GM19238 (cell line): ENCODE results near the gene SLIT2.

ENCODE experiments used
- DNase-seq: peaks from one replicate; pipeline ENCODE4 v3.0.0; 2011; ENCODE audit warnings: low spot score; ENCODE audit not compliant: insufficient read length

Gene SLIT2, protein sequence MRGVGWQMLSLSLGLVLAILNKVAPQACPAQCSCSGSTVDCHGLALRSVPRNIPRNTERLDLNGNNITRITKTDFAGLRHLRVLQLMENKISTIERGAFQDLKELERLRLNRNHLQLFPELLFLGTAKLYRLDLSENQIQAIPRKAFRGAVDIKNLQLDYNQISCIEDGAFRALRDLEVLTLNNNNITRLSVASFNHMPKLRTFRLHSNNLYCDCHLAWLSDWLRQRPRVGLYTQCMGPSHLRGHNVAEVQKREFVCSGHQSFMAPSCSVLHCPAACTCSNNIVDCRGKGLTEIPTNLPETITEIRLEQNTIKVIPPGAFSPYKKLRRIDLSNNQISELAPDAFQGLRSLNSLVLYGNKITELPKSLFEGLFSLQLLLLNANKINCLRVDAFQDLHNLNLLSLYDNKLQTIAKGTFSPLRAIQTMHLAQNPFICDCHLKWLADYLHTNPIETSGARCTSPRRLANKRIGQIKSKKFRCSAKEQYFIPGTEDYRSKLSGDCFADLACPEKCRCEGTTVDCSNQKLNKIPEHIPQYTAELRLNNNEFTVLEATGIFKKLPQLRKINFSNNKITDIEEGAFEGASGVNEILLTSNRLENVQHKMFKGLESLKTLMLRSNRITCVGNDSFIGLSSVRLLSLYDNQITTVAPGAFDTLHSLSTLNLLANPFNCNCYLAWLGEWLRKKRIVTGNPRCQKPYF (N-terminal part only)

DNA sequence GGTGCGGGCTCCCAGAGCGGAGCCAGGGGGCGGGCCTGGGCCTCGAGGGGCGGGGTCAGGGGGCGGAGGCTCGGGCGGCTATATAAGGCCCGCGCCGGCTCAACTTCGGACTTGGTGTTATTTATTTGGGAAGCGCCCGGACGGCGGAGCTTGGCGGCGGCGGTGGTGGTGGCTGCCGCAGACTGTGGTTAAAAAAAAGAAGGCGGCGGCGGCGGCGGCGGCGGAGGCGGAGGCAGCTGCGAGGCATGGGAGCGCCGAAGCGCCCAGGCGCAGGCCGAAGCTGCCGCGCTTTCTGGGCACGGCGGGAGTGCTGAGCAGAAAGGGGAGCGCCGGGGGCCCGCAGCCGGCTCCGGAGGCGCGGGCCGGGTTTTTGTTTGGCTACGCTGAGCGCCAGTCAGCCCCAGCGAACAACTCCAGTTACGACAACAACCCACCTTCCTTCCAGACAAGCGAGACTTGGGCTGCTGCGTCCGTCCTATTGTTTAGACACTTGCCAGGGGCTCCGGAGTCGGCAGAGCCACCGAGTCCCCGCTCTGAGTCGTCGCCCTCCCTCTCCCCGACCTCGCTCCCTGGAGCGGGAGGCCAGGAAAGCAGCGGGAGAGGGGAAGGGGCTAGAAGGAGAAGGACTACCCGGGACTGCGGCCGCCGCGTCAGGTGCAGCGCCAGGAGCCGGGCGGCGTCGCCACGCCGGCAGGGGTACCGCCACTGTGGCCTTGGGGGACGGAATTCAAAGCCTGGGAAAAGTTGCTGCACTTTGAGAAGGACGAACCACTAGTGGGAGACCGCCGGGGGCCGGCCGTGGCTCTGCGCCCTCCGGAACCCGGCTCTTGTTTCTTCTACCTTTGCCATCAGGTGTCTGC is at the start of gene SLIT2:
Gene SLIT2, plus strand, starts transcription at position 110 of the 860 bp plus-strand sequence. CDS start 1,911 bp downstream, outside the sequence.
- no peak for DNase-seq

DNA sequence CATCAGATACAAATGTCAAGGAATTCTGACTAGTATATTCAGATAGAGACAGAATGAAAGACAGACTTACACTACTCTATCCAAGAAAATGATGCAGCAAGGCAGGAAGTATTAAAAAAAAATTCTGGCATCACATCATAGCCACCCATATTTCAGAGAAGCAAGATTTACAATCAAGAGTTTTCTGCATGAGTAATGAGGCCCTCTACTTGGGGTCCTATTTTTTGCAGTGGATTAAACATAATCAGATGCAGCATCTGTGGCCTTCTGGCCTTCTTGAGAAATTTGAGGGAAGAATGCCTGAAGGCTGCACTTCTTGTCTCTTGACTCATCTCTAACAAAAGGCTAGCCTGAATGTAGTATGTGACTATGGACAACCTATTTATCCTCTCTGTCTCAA is 48.2 kb upstream of the SLIT2 start:
- no peak for DNase-seq

DNA sequence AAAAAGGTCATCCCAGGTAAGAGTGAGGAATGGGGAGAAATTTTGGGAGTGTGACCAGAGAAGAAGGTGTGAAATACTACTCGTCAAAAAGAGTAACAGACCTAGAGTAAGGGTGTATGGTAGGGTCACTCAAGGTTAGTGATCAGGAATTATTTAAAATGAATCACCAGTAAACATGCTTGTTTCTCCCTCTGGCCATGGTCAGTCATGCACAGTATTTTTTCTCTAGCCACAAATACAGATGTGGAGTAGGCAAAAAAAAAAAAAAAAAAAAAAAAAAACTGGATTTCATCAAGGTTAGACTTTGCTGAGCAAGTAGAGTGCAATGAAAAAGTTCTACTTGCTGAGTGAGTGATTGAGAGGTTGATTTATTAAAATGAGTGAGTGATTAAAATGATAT is 34.2 kb upstream of the SLIT2 start:
- DNase-seq = no peak

DNA sequence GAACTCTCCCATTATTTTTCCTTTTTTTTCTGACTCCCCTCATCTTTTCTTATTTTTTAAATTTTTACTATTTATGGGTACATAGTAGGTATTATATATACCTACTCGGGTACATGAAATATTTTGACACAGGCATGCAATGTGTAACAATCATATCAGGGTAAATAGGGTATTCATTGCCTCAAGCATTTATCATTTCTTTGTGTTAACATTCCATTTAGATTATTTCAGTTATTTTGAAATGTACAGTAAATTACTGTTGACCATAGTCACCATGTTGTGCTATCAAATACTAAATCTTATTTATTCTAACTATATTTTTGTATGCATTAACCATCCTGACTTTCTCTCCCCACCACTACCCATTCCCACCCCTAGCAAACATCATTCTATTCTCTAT is 33.8 kb upstream of the SLIT2 start:
- no peak for DNase-seq

DNA sequence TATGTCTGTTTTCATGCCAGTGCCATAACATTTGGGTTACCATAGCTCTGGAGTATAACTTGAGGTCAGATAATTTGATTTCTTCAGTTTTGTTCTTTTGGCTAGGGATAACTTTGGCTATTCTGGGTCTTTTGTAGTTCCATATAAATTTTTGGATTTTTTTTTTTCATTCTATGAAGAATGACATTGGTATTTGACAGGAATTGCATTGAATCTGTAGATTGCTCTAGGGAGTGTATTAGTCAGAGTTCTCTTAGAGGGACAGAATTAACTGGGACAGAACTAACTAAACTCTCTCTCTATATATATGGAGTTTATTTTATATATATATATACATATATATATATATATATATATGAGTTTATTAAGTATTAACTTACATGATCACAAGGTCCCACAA is 32.2 kb upstream of the SLIT2 start:
- DNase-seq = no peak

DNA sequence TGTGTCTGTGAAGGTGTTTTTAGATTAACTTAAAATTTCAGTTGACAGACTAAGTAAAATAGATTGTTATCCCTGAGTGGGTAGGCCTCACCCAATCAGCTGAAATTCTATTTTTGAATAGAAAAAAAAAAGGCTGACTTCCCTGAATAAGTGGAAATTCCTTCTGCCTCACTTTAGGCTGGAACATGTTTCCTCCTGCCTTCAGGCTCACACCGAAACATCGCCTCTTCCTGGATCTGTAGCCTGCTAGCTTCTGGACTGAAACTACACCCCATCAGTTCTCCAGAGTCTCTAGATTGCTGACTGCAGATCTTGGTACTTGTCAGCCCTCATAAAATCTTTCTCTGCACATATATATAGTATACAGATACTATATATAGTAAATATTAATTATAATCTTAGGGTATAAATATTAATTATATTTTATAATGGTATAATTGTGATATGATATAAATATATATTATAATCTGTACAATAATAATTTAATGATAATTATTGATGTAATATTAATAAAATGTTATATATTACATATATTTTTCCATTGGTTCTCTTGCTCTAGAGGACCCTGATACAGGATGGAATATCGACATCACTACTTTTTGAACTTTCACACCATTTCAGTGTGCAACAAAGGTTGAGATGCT is 13.7 kb upstream of the SLIT2 start:
- DNase-seq = no peak

DNA sequence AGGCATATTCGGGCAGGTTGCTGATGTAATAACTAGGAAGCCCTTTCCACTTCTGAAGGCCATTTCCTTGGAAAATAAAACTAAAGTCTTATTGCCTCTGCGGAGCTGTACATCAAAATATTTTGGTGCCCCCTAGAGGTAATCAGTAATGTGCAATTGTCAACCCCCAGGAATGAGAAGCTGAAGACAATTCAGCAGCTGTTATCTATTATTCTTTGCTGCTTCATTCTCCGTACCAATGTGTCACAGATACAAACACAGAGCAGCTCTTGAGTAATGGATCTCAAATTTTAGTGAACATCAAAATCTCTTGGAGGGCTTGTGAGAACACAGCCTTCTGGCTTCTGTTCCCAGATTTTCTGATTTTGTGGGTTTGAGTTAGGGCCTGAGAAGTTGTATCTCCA is 3.5 kb upstream of the SLIT2 start:
- no peak for DNase-seq

DNA sequence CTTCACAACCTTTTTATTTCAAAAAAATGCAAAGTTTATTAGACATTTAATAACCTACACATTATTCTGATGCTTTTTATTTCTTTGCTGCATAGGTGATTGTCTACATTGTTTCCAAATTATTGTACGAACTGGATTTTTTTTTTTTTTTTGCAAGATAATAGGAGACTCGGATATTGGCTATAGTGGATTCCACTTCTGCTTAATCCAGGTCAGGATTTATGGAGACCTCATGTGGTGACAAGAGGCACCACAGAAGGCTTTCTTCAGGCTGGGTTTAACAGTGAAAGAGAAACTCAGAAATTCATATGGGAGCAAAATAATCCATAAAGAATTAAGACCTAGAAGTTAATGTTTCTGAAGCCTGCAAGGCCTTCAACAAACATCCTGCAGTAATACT is 2.4 kb upstream of the SLIT2 start:
- DNase-seq = no peak

DNA sequence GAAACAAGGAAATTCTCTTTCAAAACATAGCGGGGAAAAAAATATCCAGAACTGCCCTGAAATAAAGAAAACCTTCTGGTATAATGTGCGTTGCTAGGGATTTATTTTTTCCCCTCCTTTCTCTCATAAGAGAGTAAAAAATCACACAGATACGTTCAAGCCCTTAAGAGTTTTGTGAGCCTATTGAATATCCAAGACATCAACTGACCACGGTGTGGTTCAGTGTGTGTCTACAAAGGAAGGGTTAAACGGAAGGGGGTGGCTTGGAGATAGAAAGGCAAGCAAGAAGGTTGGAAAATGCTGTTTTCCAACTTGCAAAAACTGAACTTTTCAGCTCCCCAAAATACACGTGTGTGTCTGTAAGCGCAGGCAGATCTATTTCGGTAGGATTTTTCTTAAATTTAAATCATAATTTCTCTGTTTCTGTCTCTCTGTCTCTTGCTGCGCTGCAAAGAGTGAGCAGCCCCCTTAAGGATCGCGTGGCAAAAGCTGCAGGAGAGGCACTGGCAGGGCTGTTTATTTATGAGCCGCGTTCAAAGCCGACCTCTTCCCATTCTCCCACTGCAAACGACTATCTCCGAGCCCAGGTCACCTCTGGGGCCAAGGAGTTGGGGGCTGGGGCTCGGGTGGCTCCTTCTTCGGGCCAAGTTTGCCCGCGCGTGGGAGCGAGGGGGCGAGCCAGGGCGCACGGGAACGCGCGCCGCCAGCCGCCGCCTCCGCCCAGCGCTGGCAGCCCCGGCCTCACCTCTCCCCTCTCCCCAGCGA is 492 bp upstream of the SLIT2 start:
- no peak for DNase-seq

DNA sequence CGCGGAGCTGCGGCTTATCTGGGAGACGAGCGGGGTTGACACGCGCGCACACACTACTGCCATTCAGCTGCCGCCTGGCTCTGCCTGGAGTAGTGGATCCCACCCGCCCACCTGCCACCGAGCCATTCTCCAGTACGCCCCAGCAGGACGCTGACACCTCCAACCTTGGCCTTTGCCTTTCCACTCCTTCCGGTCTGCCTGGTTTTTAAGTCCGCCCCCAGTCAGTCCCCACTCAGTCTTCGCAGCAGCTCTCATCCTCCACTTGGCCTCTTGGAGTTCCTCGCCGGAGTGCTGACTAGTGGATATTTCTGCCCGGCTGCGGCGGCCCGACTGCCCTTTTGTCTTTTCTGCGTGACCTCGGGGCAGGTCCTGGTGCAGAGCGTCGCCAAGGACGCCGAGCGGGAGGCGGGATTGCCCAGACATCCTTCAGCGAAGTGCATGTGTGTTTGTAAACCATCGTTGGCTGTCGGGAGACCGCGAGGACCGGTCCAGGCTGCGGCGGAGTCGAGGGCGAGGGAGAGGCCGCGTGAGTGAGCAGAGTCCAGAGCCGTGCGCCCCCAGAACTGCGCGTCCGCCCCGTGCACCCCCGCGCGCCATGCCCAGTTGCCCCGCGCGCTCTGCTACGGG is 1.1 kb downstream of the SLIT2 start:
- no peak for DNase-seq

DNA sequence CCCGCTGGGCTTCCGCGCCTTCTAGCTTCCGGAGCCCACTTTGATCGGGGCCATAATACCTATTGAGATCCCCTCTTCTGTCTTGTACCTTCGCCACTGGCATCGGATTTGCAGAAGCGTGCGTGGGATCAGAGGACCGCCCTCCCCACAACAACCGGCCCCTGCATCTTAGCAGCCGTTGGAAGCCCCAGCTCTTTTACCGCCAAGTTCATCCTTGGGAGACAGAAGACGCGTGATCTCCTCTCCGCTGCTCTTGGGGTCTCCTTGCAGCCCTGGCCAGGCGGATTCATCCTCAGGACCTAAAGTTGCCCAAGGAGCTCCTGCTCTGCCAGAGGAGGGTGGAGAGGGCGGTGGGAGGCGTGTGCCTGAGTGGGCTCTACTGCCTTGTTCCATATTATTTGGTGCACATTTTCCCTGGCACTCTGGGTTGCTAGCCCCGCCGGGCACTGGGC is 1.6 kb downstream of the SLIT2 start:
- DNase-seq = no peak

DNA sequence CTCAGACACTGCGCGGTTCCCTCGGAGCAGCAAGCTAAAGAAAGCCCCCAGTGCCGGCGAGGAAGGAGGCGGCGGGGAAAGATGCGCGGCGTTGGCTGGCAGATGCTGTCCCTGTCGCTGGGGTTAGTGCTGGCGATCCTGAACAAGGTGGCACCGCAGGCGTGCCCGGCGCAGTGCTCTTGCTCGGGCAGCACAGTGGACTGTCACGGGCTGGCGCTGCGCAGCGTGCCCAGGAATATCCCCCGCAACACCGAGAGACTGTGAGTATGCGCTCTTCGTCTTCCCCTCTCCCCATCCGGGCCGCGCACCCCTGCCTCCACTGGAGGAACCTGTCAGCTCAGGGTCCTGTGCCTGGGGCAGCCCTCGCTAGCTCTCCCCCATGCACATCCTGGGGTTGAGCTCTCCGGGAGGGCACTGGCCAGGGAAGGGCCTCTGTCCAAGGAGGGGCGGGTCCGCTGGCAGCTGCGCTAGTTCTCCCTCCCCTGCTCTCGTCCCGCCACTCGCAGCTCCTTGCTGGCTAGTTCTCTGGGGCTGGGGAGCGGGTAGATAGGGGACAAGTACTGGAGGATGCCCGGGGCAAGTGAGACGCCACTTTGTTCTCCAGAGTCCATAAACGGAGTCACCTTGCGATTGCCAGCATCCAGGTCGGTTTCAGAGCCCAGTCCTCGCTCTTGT is 2.2 kb downstream of the SLIT2 start:
- no peak for DNase-seq

DNA sequence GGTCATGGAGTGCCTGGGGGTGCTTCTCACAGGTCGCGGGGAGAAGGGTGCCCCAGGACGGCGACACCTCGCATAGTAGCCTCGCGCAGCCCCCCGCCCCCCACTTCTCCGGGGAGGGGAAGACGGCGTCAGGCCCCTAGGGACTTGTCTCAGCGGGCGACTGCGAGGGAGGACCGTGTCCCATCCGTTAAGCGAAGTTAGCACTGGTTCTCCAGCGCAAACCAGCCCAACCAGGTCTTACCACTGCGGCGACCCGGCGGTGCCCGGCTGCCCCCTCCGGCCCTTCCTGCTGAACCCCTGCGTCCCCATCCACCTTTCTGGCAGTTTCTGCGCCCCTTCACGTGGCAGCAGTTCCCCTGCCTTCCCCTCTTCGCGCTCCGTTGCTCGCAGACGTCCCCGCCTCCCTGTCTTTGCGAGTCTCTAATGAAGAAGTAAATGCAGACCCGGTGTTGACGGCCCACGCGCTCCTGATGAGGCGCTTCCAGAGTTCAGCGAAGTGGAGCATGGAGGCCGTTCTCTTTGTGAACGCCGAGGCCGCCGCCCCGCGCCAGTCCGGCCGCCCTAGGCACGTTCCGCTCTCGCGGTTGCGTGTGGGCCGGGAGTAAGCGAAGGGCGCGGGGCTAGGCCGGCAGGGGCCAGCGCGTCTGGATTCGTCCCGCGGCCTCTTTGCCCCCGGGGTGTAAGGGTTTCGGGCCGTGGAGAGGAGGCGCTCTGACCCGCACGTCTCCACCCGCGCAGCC is 3.0 kb downstream of the SLIT2 start:
- DNase-seq = no peak

DNA sequence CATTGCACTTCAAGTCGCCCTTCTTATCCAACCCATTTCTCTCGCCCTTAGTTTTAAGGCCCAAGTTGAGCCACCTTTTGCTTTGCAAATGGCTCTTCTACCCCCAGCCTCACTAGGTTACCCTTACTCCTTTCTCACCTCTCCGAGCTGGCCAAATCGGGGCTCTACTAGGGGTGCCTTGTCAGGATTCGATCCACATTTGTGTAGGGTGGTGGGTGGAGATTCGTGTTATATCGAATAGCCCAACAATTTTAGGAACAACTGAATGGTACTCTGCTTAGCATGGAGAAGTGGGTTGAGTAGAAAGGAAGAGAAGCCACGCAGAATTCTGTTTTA is 3.5 kb downstream of the SLIT2 start:
- DNase-seq = no peak

DNA sequence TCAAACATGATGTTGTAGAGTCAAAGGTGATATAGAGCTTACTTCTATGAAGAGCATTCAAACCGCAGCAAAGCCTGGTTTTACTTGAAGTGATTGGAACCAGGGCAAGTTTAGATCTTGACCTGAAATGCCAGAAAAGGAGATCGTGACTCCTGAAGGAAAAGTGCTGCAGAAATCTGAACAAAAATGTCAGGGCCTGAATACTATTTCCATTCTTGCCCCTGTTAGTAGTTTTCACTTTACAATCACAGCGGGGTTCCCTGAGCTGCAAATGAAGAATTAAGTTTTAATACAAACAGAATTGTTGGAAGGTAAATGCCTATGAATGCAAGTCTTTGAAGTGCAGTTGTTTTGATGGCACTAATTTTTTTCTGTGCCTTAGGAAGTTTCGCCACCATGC is 4.1 kb downstream of the SLIT2 start:
- DNase-seq = no peak

DNA sequence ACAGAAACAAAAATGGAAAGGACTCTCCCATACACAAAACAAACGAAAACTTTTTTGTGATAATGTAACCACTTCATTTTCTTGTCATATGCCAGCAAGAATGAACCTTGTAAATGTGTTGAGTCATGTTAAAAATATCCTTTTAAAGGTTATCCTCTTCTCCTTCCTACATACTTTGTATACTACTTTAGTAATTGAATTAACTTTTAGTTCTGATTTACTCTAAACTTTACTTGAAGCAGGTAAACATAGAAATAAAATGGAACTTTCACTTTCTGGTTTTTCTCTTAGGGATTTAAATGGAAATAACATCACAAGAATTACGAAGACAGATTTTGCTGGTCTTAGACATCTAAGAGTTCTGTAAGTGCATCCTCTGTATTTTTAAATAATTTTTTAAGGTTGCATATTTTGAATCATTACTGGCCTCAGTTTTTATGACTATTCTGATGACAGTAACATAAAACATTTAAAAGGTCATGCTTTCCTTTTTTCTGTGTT is 4.7 kb downstream of the SLIT2 start:
- no peak for DNase-seq

DNA sequence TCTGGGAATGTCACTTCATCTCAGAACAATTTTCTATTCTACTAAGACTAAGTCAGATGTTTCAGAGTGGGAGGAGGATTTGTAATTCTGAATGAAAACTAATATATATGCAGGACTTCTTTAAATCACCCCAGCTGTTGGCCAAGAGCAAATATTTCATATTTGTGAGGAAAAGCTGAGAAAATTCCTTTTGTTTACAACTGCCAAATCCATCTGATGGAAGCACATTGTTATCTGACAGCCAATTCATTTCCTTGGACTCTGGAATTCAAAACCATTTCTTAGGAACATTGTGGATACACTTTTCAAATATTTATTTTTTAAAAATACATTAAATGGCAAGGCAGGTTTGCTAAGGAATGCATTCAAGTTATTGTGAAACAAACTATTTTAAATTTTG is 8.0 kb downstream of the SLIT2 start:
- DNase-seq = no peak

DNA sequence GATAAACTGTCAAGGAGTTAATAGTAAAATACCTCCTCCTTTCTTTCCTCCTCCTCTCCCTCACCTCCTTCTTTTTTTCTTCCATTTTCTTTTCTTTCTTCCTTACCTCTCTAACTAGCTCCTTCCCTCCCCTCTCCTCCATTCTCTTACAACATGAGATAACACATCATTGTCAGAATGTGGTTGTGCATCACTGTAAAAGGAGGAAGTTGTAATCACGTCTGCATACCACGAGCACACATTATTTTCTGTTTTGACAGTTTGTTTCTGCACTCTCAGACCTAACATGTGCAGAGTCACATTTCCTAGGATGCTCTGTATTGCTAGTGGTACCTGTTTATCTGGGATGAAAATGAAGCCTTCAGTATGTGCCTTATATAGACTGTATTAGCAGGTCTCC is 9.1 kb downstream of the SLIT2 start:
- DNase-seq = no peak

DNA sequence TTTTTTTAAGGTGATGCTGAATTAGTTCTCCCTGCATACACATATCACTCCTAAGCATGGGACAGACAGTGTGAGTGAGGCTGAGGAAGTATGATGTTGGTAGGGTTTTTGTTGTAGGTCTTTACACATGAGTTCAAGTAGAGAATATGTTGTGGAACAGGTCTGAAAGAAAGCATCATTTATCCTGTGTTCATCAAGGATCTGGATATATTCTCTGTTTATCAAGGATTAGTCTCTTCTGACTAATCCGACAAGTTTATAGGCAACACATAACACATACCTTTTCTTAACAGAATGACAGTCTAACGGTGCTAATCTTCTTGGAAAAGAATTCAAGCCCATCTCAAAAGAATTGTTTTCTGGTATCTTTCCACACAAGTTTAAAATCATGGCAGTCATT is 10.5 kb downstream of the SLIT2 start:
- no peak for DNase-seq
